ENCODE measurements around the gene EIF6.
"Not testable (repeated sequence)": the region's sequence is repeated elsewhere in the genome, so short reads cannot be mapped to it uniquely, and the experiment has no call there.

The EIF6 gene

DNA sequence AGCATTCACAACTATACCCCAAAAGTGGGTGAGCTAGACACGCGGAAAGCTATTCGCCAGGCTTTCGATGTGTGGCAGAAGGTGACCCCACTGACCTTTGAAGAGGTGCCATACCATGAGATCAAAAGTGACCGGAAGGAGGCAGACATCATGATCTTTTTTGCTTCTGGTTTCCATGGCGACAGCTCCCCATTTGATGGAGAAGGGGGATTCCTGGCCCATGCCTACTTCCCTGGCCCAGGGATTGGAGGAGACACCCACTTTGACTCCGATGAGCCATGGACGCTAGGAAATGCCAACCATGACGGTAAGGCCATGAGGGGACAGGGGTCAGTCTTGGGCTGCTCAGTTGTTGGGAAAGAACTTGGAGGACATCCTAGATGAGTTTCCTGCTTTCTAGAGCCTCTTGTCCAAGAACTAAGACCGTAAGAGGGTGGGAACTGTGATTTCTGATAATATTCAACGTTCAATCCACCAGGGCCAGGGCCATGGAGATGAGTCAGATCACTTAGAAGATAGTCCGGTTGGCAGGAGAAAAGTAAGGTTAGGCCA lies 30.0 kb downstream of the EIF6 start:
- DNase-seq (ENCODE audit: low read depth in 2 of 2), result no peak

GRCh38 chr20:35253010-35253409 lies 31.6 kb downstream of the EIF6 start:
- no peak for DNase-seq (ENCODE audit: low read depth in 2 of 2)

GRCh38 chr20:35252598-35252997 lies 32.0 kb downstream of the EIF6 start:
- not testable (repeated sequence) for DNase-seq (ENCODE audit: low read depth in 2 of 2)

GRCh38 chr20:35252037-35252461 lies 32.5 kb downstream of the EIF6 start:
- no peak for DNase-seq (ENCODE audit: low read depth in 2 of 2)

GRCh38 chr20:35251613-35251940 lies 33.0 kb downstream of the EIF6 start:
- no peak for DNase-seq (ENCODE audit: low read depth in 2 of 2)

GRCh38 chr20:35248641-35249475 lies 35.7 kb downstream of the EIF6 start:
- no peak for DNase-seq (ENCODE audit: low read depth in 2 of 2)

DNA sequence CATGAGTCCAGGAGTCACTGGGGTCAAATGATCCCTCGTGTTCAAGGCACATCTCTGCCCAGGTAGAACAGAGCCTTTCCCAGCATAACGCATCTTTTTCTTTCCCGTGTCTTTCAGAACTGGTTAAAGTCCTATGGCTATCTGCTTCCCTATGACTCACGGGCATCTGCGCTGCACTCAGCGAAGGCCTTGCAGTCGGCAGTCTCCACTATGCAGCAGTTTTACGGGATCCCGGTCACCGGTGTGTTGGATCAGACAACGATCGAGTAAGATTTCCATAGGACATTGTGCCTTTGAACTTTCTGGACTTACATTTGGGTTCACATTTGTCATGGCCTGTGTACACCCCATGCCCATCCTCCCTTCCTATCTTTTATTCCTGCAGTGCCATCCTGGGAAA lies 37.8 kb downstream of the EIF6 start:
- DNase-seq (ENCODE audit: low read depth in 2 of 2), result no peak

GRCh38 chr20:35243986-35244385 lies 40.6 kb downstream of the EIF6 start:
- no peak for DNase-seq (ENCODE audit: low read depth in 2 of 2)

DNA sequence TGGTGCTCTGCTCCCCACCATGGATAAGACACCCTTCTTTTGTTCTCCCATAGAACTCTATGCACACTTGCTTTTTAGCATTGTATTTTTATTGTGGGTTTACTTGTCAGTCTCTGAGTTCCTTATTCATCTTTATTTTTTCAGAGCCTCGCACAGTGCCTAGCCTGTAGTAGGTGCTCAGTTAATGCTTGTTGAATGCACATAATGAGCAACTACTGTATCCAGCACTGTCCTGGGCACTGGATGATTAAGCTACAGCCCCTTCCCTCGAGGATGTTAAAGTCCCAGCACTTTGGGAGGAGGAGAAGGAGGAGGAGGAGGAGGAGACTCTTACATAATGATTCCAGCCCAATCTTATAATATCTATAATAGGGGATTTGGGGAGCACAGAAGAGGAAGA lies 41.3 kb downstream of the EIF6 start:
- no peak for DNase-seq (ENCODE audit: low read depth in 2 of 2)

DNA sequence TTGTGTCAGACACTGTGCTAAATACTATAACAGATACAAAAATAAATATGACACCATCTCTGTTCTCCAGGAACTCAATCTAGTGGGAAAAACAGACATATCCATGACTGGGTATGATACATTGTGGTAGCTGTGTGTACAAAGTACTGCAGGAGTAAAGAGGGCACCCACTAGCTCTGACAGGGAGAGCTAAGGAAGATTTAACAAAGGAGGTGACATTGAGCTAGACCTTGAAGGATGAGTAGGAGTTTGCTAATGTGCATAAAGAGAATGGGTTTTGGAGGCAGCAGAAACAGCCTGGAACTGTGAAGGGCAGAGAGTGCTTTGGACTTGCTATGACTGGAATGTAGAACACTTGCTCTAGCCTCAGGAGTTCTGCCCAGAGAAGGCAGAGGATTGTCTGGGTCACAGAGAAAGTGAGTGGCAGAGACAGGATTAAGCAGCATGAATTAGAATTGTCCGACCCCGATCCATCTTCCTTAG lies 43.7 kb downstream of the EIF6 start:
- no peak for DNase-seq (ENCODE audit: low read depth in 2 of 2)

DNA sequence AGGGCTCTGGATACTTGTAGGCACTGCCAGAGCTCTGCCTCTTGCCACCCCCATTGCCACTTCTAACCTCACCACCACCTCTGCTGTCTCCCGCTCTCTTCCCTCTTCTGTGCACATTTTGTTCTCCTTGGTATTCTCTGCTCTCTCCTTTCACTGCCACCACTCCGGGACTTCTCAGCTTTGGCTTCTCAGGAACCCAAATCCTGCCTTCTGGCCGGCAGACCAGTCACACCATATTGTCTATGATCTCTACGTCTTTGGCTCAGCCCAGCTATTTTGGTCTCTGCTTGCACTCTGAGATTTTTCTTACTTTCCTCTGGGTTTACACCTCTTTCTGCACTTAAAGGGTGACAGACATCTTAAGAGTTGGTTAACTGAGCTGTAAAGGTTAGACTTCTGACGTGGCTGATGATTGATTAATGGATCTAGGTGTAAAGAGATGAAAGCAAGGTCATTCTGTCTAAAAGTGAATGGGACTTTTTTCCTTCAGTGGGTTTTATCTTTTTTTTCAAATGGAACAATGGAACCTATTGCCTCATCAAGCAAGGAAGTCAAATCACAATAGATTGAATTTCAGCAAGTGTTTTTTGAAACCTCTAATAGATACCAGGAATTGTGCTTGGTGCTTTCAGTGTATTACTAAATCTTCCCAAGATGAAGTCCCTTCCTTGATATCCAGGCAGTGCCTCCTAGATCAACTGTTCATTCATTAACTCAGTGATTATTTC lies 44.3 kb downstream of the EIF6 start:
- DNase-seq (ENCODE audit: low read depth in 2 of 2), result no peak

GRCh38 chr20:35238735-35239134 lies 45.8 kb downstream of the EIF6 start:
- no peak for DNase-seq (ENCODE audit: low read depth in 2 of 2)

DNA sequence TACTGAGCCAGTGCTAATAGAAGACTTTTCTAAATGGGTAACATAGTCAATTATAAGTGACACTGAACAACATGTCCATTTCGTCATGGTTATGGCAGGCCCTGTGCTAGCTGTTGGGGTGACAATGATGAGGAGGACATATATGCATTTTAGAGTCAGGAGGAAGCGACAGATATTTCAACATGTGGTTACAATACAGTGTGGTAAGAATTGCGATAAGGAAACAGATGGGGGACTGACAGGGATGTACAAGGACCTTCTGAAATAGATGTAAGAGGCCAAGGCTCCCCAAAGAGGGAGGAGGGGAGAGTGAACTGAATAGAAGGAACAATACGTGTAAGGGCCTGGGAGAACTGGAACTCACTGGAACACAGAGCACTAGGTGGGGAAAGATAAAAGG lies 46.4 kb downstream of the EIF6 start:
- no peak for DNase-seq (ENCODE audit: low read depth in 2 of 2)

- DNase-seq (ENCODE audit: low read depth in 2 of 2), result no peak
Measured at GRCh38 chr20:35237486-35237885, 47.1 kb downstream of the EIF6 start.

DNA sequence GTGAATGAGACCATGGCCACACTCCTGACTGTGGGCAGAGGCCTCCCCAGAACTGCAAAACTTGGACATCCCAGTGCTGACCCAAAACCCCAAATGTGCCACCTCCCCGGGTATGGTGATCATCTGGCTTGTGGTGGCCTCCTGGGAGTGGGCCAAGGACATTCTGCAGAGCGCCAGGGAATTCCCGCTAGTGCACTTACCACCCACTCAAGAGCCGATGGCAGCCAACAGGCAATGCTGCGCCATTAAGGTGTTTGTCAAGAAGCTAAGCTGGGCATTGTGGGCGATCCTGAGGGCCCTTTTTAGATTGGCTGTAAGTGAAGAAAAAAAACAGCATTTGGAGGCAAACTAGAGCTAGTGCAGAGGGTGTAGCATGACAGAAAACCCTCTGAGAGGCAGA lies 48.7 kb downstream of the EIF6 start:
- no peak for DNase-seq (ENCODE audit: low read depth in 2 of 2)

- DNase-seq (ENCODE audit: low read depth in 2 of 2), result no peak
Measured at GRCh38 chr20:35232575-35232974, 52.0 kb downstream of the EIF6 start.
